A673 (cell line): ENCODE data around the gene COMMD10. TPM values are rescaled to one million over a fixed set of nuclear protein-coding genes. Genes with fewer than 3 reads are reported as not detected.

Experiments
- BruUV-seq: library from RNA; stranded (reverse); fragments of 400-500 nt; replicated peaks from 2 replicates; lab custom pipeline; 2021; lab: Mats Ljungman, UMichigan
- CTCF ChIA-PET: fragments of 300-600 bp; sonication (Branson Sonifier 250); formaldehyde crosslinking; loops from one replicate; lab custom pipeline; 2022; ENCODE audit warnings: antibody characterized with exemption; lab: Charles Lee
- POLR2A ChIA-PET: fragments of 300-600 bp; sonication (Branson Sonifier 250); formaldehyde crosslinking; loops from one replicate; lab custom pipeline; 2022; ENCODE audit warnings: antibody characterized with exemption; ENCODE audit not compliant: low non-redundant PET; lab: Charles Lee
- DNase-seq: peaks from one replicate; pipeline ENCODE4 v3.0.0-alpha.2; 2015; ENCODE audit warnings: low spot score
- H3K27ac ChIP-seq: fragments of 200-600 bp; sonication (generic); 2 replicates; pipeline ENCODE4 v1.5.1; 2016; ENCODE audit warnings: mixed run types, low read depth, mild to moderate bottlenecking, mixed read lengths, antibody characterized with exemption, low read length; ENCODE audit not compliant: poor library complexity, severe bottlenecking
- H3K27me3 ChIP-seq: fragments of 200-600 bp; sonication (generic); replicated peaks from 2 replicates; pipeline ENCODE4 v1.6.1; 2017; ENCODE audit warnings: mixed run types, low read depth, mild to moderate bottlenecking, mixed read lengths, antibody characterized with exemption, low read length; ENCODE audit not compliant: insufficient read depth, poor library complexity
- H3K36me3 ChIP-seq: fragments of 200-600 bp; sonication (generic); 2 replicates; pipeline ENCODE4 v1.6.1; 2016; ENCODE audit warnings: mixed run types, mild to moderate bottlenecking, mixed read lengths, antibody characterized with exemption, low read length; ENCODE audit not compliant: insufficient read depth, poor library complexity, severe bottlenecking
- H3K4me1 ChIP-seq: fragments of 200-600 bp; sonication (generic); 2 replicates; pipeline ENCODE4 v1.6.1; 2017; ENCODE audit warnings: mixed run types, mild to moderate bottlenecking, mixed read lengths, antibody characterized with exemption, low read length; ENCODE audit not compliant: insufficient read depth, poor library complexity, severe bottlenecking
- H3K4me3 ChIP-seq: fragments of 200-600 bp; sonication (generic); 2 replicates; pipeline ENCODE4 v1.5.1; 2016; ENCODE audit warnings: low read depth, mixed run types, mild to moderate bottlenecking, mixed read lengths, low read length; ENCODE audit not compliant: poor library complexity, severe bottlenecking
- H3K9me3 ChIP-seq: fragments of 200-600 bp; sonication (generic); 2 replicates; pipeline ENCODE4 v1.6.1; 2016; ENCODE audit warnings: mixed run types, low read depth, mild to moderate bottlenecking, mixed read lengths, antibody characterized with exemption, low read length; ENCODE audit not compliant: poor library complexity, severe bottlenecking
- EZH2 ChIP-seq: fragments of 200-600 bp; sonication (generic); IDR thresholded peaks from 2 replicates; pipeline ENCODE4 v1.6.1; 2017; ENCODE audit warnings: borderline replicate concordance, low read depth, mild to moderate bottlenecking, mixed read lengths, antibody characterized with exemption, low read length; ENCODE audit not compliant: poor library complexity, severe bottlenecking
- intact Hi-C: fragments of 100-400 bp; cut with micrococcal nuclease; formaldehyde crosslinking; loops from one replicate; pipeline ENCODE4 v1.10.0; 2022; ENCODE audit not compliant: unreplicated experiment
- total RNA-seq: library from RNA; stranded (reverse); gene quantifications from 2 replicates; pipeline ENCODE4 v1.2.3, GENCODE V29; 2021
- TF ChIP-seq, protein P1 (sequence below): fragments of 300-800, 200-600 bp; sonication (generic); conservative IDR thresholded peaks from 2 replicates; pipeline ENCODE4 v1.5.1; 2017; ENCODE audit warnings: low read depth, mild to moderate bottlenecking, antibody characterized with exemption, low read length, moderate library complexity, mixed read lengths

Gene COMMD10
- total RNA-seq, 1 experiment from 2014 or later: 36.5 TPM

DNA sequence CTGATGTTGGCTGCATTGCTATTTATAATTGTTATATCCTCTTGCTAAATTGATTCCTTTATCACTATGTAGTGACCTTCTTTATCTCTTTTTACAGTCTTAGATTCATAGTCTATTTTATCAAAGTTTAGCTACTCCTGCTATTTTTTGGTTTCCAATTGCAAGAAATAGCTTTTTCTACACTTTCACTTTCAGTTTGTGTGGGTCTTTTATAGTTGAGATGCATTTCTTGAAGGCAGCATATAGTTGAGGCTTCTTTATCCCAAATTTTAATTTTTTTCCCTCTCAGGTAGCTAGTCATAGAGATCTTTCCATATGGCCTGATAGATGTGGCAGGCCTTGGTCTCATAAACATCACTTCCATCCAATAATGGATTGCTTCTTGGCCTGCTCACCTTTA is 228.5 kb downstream of the COMMD10 start:
- intact Hi-C loops: no loop called here
- CTCF ChIA-PET: no interaction called here
- no TSS peak for BruUV-seq

DNA sequence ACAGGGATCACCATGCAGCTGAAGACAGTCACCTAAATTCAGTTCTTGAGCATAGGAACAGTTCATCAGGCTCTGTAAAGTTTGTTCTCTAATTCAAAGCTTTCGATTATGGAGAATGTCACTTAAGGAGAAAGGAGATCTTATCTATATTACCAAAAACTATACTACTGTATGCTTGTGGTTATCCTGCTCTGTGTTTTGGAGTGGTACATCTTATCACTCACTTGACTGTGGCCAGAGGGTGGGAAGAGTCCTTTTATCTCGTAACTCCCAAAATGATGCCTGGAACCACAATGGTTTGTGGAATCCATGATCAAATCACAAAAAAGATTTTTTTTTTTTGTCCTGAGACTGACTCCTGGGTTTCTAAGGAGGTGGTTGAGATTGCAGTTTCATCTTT is 230.7 kb downstream of the COMMD10 start:
- BruUV-seq: no TSS peak
- TF ChIP-seq EZH2: no peak
- TF ChIP-seq, protein P1, sequence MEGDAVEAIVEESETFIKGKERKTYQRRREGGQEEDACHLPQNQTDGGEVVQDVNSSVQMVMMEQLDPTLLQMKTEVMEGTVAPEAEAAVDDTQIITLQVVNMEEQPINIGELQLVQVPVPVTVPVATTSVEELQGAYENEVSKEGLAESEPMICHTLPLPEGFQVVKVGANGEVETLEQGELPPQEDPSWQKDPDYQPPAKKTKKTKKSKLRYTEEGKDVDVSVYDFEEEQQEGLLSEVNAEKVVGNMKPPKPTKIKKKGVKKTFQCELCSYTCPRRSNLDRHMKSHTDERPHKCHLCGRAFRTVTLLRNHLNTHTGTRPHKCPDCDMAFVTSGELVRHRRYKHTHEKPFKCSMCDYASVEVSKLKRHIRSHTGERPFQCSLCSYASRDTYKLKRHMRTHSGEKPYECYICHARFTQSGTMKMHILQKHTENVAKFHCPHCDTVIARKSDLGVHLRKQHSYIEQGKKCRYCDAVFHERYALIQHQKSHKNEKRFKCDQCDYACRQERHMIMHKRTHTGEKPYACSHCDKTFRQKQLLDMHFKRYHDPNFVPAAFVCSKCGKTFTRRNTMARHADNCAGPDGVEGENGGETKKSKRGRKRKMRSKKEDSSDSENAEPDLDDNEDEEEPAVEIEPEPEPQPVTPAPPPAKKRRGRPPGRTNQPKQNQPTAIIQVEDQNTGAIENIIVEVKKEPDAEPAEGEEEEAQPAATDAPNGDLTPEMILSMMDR: no peak
- POLR2A ChIA-PET: no interaction called here
- no peaks in the 10 kb centered on the region for H3K36me3 ChIP-seq
- no peaks in the 10 kb centered on the region for H3K27me3 ChIP-seq
- H3K27ac ChIP-seq: no peak overlapping the region
- H3K9me3 ChIP-seq: no peaks in the 10 kb centered on the region
- DNase-seq: no peak
- CTCF ChIA-PET: no interaction called here
- H3K4me3 ChIP-seq: no peak overlapping the region
- H3K4me1 ChIP-seq: no peaks in the 10 kb centered on the region
- intact Hi-C loops: no loop called here

More for the DNA sequence above, 228.5 kb downstream of the COMMD10 start:
- TF ChIP-seq EZH2: no peak
- TF ChIP-seq, protein P1: no peak
- Histone ChIP-seq H3K9me3 (peaks cover 6% of the 10 kb centered on the region), H3K4me3 (no peak overlapping the region), H3K4me1 (no peaks in the 10 kb centered on the region), H3K27me3 (no peaks in the 10 kb centered on the region), H3K36me3 (no peaks in the 10 kb centered on the region), H3K27ac (no peak overlapping the region)
- POLR2A ChIA-PET: no interaction called here
- DNase-seq: no peak

GRCh38 chr5:116318091-116318854 is 233.4 kb downstream of the COMMD10 start:
- H3K27me3 ChIP-seq: no peaks in the 10 kb centered on the region
- CTCF ChIA-PET: no interaction called here
- H3K27ac ChIP-seq: no peak overlapping the region
- no peaks in the 10 kb centered on the region for H3K9me3 ChIP-seq
- no peak for DNase-seq
- no peak overlapping the region for H3K4me3 ChIP-seq
- TF ChIP-seq EZH2: no peak
- TF ChIP-seq, protein P1: no peak
- H3K4me1 ChIP-seq: no peaks in the 10 kb centered on the region
- intact Hi-C loops: no loop called here
- BruUV-seq: no TSS peak
- POLR2A ChIA-PET: no interaction called here
- H3K36me3 ChIP-seq: no peaks in the 10 kb centered on the region
